OCI-LY1 (cell line): ENCODE measurements around the gene RAB22A.

Experiments used
- CTCF ChIP-seq: fragments of 200-600 bp; sonication (generic), shearing (Covaris generic); IDR thresholded peaks from 2 replicates; pipeline ENCODE4 v1.5.1; 2017; ENCODE audit warnings: mild to moderate bottlenecking, antibody characterized with exemption, low read length, moderate library complexity, mixed read lengths
- EZH2 ChIP-seq: fragments of 200-600 bp; sonication (generic), shearing (Covaris generic); IDR thresholded peaks from 2 replicates; pipeline ENCODE4 v1.8.0; 2017; ENCODE audit warnings: borderline replicate concordance, mixed run types, mild to moderate bottlenecking, antibody characterized with exemption, low read length, moderate library complexity, mixed read lengths

DNA sequence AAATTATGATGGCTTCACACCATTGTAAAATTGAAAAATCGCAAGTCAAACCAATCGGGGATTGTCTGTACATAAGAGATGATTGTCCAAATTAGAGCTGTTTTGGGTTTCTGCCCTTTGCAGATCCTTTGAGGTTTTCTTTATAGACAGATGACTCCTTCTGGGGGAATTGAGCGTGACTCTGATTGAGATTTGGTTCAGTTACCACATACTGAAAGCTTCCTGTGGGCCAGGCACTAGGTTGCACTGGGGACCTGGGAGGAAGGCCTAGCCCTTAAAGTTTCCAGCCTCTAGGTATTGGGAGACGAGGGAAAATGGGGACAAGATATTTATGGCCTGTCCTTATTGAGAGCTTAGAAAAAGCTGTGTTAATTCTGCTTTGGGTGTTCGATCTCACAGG is 88.7 kb downstream of the RAB22A start:
- TF ChIP-seq CTCF (no peak), EZH2 (no peak)
